ENCODE results near the gene MAP10.

- TF ChIP-seq GATA2 (IDR thresholded peaks at IDR 0.05; ENCODE audit: low read depth, low read length) (no peak), GATA3 (IDR thresholded peaks at IDR 0.05; ENCODE audit: low read depth, low read length) (no peak)
Measured at GRCh38 chr1:232773752-232774151, 31.5 kb upstream of the MAP10 start.

All from SH-SY5Y (cell line).